HG03095 (cell line): Measurements from ENCODE around the gene GYG2.
"Not testable (repeated sequence)": the region's sequence is repeated elsewhere in the genome, so short reads cannot be mapped to it uniquely, and the experiment has no call there.

Experiments
- ATAC-seq: cut with Tn5 transposase; IDR thresholded peaks from one replicate; pipeline ENCODE4 v1.9.1; 2021; ENCODE audit warnings: moderate library complexity; ENCODE audit not compliant: unreplicated experiment

GYG2 gene

GRCh38 chrX:2898846-2899512 is 70.2 kb downstream of the GYG2 start:
- ATAC-seq: no peak

GRCh38 chrX:2901367-2902036 is 72.8 kb downstream of the GYG2 start:
- ATAC-seq: no peak

GRCh38 chrX:2902841-2903240 is 74.1 kb downstream of the GYG2 start:
- ATAC-seq: no peak

GRCh38 chrX:2903366-2903765 is 74.6 kb downstream of the GYG2 start:
- ATAC-seq: no peak

GRCh38 chrX:2907295-2907694 is 78.6 kb downstream of the GYG2 start:
- ATAC-seq: no peak

- no peak for ATAC-seq
Measured at GRCh38 chrX:2908125-2908685, 79.5 kb downstream of the GYG2 start.

GRCh38 chrX:2910109-2910508 is 81.4 kb downstream of the GYG2 start:
- ATAC-seq: no peak

GRCh38 chrX:2913118-2913517 is 84.4 kb downstream of the GYG2 start:
- ATAC-seq: no peak

- ATAC-seq: no peak
Measured at GRCh38 chrX:2917767-2918166, 89.0 kb downstream of the GYG2 start.

- ATAC-seq: no peak
Measured at GRCh38 chrX:2921193-2921592, 92.5 kb downstream of the GYG2 start.

GRCh38 chrX:2921750-2922149 is 93.0 kb downstream of the GYG2 start:
- no peak for ATAC-seq

GRCh38 chrX:2924151-2924550 is 95.4 kb downstream of the GYG2 start:
- no peak for ATAC-seq

GRCh38 chrX:2926255-2926654 is 97.5 kb downstream of the GYG2 start:
- not testable (repeated sequence) for ATAC-seq

- ATAC-seq: no peak
Measured at GRCh38 chrX:2926664-2927275, 98.0 kb downstream of the GYG2 start.

- no peak for ATAC-seq
Measured at GRCh38 chrX:2928191-2928582, 99.5 kb downstream of the GYG2 start.

- ATAC-seq: peak; percentile 74
Measured at GRCh38 chrX:2928583-2929434, 100.1 kb downstream of the GYG2 start, which contains the start of gene ARSD. Gene ARSD, minus strand, starts transcription at chrX:2929339. Its CDS starts 64 bp downstream, at chrX:2929275.

GRCh38 chrX:2931155-2931554 is 102.4 kb downstream of the GYG2 start:
- no peak for ATAC-seq

- no peak for ATAC-seq
Measured at GRCh38 chrX:2931612-2932011, 102.9 kb downstream of the GYG2 start.
